Loucy (cell line): ENCODE data around the gene CEP57.

ENCODE experiments used
- CTCF ChIP-seq: fragments of 200-600 bp; sonication (generic); conservative IDR thresholded peaks from 2 replicates; pipeline ENCODE4 v1.5.1; 2014; ENCODE audit warnings: mild to moderate bottlenecking, antibody characterized with exemption, low read length
- EZH2phosphoT487 ChIP-seq: fragments of 200-600 bp; IDR thresholded peaks from 2 replicates; pipeline ENCODE4 v1.6.1; 2018; ENCODE audit warnings: antibody characterized with exemption, mild to moderate bottlenecking, moderate library complexity, borderline replicate concordance

- TF ChIP-seq CTCF (no peak), EZH2phosphoT487 (no peak)
Observed at GRCh38 chr11:95835351-95835750, 45.1 kb downstream of the CEP57 start.
